Measurements from ENCODE around the gene TNS2.

DNA sequence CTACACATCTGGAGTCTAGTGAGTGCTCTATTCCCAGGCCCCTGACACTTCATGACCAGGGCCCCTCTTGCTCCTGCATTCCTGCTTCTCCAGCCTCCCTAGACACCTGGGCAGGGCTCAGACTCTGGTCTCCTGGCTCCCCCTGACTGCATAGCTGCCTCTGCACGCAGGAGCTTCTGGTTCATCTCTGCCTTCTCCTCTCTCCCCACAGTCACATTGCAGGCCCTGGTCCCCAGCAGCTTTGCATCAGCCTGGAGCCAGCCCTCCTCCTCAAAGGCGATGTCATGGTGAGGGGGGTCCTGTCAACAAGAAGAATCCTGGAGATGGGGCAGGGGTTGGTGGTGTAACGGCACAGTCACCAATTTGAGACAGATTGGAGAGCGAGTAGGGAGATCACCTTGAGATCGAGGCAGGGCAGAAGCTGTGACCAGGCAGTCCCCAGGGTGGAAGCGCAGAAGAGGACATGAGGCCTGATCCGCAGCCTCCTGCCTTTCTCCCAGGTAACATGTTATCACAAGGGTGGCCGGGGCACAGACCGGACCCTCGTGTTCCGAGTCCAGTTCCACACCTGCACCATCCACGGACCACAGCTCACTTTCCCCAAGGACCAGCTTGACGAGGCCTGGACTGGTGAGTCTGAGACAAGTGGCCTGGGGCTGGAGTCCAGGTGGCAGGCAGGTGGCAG lies 8.1 kb downstream of the TNS2 start:
- TF ChIP-seq TCF12 (IDR thresholded peaks at IDR 0.05; ENCODE audit: low read depth, low read length): no peak
- TF ChIP-seq, protein P1, sequence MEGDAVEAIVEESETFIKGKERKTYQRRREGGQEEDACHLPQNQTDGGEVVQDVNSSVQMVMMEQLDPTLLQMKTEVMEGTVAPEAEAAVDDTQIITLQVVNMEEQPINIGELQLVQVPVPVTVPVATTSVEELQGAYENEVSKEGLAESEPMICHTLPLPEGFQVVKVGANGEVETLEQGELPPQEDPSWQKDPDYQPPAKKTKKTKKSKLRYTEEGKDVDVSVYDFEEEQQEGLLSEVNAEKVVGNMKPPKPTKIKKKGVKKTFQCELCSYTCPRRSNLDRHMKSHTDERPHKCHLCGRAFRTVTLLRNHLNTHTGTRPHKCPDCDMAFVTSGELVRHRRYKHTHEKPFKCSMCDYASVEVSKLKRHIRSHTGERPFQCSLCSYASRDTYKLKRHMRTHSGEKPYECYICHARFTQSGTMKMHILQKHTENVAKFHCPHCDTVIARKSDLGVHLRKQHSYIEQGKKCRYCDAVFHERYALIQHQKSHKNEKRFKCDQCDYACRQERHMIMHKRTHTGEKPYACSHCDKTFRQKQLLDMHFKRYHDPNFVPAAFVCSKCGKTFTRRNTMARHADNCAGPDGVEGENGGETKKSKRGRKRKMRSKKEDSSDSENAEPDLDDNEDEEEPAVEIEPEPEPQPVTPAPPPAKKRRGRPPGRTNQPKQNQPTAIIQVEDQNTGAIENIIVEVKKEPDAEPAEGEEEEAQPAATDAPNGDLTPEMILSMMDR (IDR thresholded peaks at IDR 0.05 in 2 of 3, conservative IDR thresholded peaks at IDR 0.05 in 1 of 3; ENCODE audit: control insufficient read depth in 2 of 3, extremely low read depth in 1 of 3, insufficient read depth in 1 of 3, low read depth in 3 of 3, low read length in 3 of 3): no peak
- TF ChIP-seq IKZF1 (conservative IDR thresholded peaks at IDR 0.05): no peak
- TF ChIP-seq ESRRA (IDR thresholded peaks at IDR 0.05; ENCODE audit: low read length): no peak
- TF ChIP-seq MYC (IDR thresholded peaks at IDR 0.05; ENCODE audit: insufficient read depth, insufficient read length, insufficient replicate concordance, low read length, severe bottlenecking): no peak
- no peak for TF ChIP-seq TCF7 (IDR thresholded peaks at IDR 0.05; ENCODE audit: borderline replicate concordance)
- TF ChIP-seq, protein P2, sequence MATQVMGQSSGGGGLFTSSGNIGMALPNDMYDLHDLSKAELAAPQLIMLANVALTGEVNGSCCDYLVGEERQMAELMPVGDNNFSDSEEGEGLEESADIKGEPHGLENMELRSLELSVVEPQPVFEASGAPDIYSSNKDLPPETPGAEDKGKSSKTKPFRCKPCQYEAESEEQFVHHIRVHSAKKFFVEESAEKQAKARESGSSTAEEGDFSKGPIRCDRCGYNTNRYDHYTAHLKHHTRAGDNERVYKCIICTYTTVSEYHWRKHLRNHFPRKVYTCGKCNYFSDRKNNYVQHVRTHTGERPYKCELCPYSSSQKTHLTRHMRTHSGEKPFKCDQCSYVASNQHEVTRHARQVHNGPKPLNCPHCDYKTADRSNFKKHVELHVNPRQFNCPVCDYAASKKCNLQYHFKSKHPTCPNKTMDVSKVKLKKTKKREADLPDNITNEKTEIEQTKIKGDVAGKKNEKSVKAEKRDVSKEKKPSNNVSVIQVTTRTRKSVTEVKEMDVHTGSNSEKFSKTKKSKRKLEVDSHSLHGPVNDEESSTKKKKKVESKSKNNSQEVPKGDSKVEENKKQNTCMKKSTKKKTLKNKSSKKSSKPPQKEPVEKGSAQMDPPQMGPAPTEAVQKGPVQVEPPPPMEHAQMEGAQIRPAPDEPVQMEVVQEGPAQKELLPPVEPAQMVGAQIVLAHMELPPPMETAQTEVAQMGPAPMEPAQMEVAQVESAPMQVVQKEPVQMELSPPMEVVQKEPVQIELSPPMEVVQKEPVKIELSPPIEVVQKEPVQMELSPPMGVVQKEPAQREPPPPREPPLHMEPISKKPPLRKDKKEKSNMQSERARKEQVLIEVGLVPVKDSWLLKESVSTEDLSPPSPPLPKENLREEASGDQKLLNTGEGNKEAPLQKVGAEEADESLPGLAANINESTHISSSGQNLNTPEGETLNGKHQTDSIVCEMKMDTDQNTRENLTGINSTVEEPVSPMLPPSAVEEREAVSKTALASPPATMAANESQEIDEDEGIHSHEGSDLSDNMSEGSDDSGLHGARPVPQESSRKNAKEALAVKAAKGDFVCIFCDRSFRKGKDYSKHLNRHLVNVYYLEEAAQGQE (IDR thresholded peaks at IDR 0.05; ENCODE audit: low read depth, low read length): no peak
- no peak for TF ChIP-seq POLR2A (IDR thresholded peaks at IDR 0.05; ENCODE audit: low read depth, low read length)
- TF ChIP-seq CREM (IDR thresholded peaks at IDR 0.05; ENCODE audit: low read depth): no peak

All from GM12878 (cell line).